Keratinocyte (primary cell): ENCODE measurements around the gene RICTOR.

Experiments
- CTCF ChIP-seq, 3 experiments: IDR thresholded peaks in 1 of 3; conservative IDR thresholded peaks in 1 of 3; optimal IDR thresholded peaks in 1 of 3; 2 replicates in 2 of 3; 3 replicates in 1 of 3; pipeline versions ENCODE3 to v1.5.1; 2011; ENCODE audit warnings: low read length in 3 of 3, mild to moderate bottlenecking in 3 of 3, moderate library complexity in 2 of 3, control low read depth in 1 of 3, inconsistent platforms in 1 of 3; ENCODE audit not compliant: insufficient read depth in 2 of 3; ENCODE audit errors: extremely low read depth in 1 of 3
- EZH2 ChIP-seq: IDR thresholded peaks from one replicate; pipeline ENCODE4 v1.6.1; 2012; ENCODE audit warnings: inconsistent platforms, mild to moderate bottlenecking, low read length, moderate library complexity

DNA sequence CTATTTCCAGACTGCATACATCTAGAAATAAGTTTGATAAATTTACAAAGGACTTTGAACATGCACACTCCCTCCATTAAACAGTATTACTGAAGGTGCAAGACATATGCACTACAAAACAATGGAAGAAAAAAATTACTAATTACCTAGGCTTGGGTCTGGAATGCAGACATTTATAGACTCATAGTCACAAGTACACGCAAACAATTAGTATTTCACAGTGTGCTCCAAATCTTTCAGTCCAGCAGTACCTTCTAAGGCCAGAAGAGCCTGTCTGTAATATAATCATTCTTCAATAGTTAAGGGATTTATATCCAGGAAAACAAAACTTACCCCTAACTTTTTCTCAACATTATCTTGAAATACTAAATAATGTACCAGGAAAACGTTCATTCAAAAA is 11.2 kb downstream of the RICTOR start:
- TF ChIP-seq CTCF (optimal IDR thresholded peaks at IDR 0.05 in 1 of 3, IDR thresholded peaks at IDR 0.05 in 1 of 3, conservative IDR thresholded peaks at IDR 0.05 in 1 of 3; ENCODE audit: extremely low read depth in 1 of 3, insufficient read depth in 2 of 3, low read length in 3 of 3) (no peak), EZH2 (no peak)
